Measurements from ENCODE around the gene TNS4. TPM values are rescaled to one million over a fixed set of nuclear protein-coding genes. Genes with fewer than 3 reads are reported as not detected.

TNS4 gene
- total and polyA plus RNA-seq, 9 of the 15 experiments (the other 6 are each of a cell fraction or from before 2014, with no cell fraction given): 0.04 to 0.73 (median 0.24) TPM; not detected in 1

- TF ChIP-seq, protein P1, sequence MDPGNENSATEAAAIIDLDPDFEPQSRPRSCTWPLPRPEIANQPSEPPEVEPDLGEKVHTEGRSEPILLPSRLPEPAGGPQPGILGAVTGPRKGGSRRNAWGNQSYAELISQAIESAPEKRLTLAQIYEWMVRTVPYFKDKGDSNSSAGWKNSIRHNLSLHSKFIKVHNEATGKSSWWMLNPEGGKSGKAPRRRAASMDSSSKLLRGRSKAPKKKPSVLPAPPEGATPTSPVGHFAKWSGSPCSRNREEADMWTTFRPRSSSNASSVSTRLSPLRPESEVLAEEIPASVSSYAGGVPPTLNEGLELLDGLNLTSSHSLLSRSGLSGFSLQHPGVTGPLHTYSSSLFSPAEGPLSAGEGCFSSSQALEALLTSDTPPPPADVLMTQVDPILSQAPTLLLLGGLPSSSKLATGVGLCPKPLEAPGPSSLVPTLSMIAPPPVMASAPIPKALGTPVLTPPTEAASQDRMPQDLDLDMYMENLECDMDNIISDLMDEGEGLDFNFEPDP (CRISPR knock-in tag; IDR thresholded peaks at IDR 0.05): no peak
- no peak for TF ChIP-seq HMBOX1 (IDR thresholded peaks at IDR 0.05)
- TF ChIP-seq ATF4 (CRISPR knock-in tag; IDR thresholded peaks at IDR 0.05): peak; percentile 81
- no peak for TF ChIP-seq GABPB2 (CRISPR knock-in tag; conservative IDR thresholded peaks at IDR 0.05)
- TF ChIP-seq CXXC5 (CRISPR knock-in tag; IDR thresholded peaks at IDR 0.05): peak; percentile 40; the same call in 1 of the 2 replicates
- TF ChIP-seq ZNF395 (CRISPR knock-in tag; IDR thresholded peaks at IDR 0.05): no peak
- TF ChIP-seq MLLT1 (IDR thresholded peaks at IDR 0.05): no peak
- TF ChIP-seq E2F3 (CRISPR knock-in tag; IDR thresholded peaks at IDR 0.05): no peak
- no peak for TF ChIP-seq HOXB6 (CRISPR knock-in tag; IDR thresholded peaks at IDR 0.05; ENCODE audit: borderline replicate concordance)
- TF ChIP-seq TRIM24 (IDR thresholded peaks at IDR 0.05): no peak
- TF ChIP-seq CEBPB (tag; IDR thresholded peaks at IDR 0.05): peak; percentile 76
- 0 out of 2 replicates have a peak, but pooled peaks have one; percentile 36 for TF ChIP-seq JUND (IDR thresholded peaks at IDR 0.05; ENCODE audit: borderline replicate concordance, low read depth, low read length)
- TF ChIP-seq JUND (tag; IDR thresholded peaks at IDR 0.05; ENCODE audit: borderline replicate concordance, low read depth, low read length): no peak
- TF ChIP-seq SOX6 (IDR thresholded peaks at IDR 0.05): no peak
- no peak for TF ChIP-seq ZNF511 (CRISPR knock-in tag; IDR thresholded peaks at IDR 0.05)
- no peak for TF ChIP-seq MYC (IDR thresholded peaks at IDR 0.05; ENCODE audit: low read depth, low read length)
- no peak for TF ChIP-seq MYC (CRISPR knock-in tag; IDR thresholded peaks at IDR 0.05; ENCODE audit: borderline replicate concordance, low read depth)
- TF ChIP-seq ZNF23 (CRISPR knock-in tag; IDR thresholded peaks at IDR 0.05): no peak
- TF ChIP-seq, protein P2, sequence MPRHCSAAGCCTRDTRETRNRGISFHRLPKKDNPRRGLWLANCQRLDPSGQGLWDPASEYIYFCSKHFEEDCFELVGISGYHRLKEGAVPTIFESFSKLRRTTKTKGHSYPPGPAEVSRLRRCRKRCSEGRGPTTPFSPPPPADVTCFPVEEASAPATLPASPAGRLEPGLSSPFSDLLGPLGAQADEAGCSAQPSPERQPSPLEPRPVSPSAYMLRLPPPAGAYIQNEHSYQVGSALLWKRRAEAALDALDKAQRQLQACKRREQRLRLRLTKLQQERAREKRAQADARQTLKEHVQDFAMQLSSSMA (CRISPR knock-in tag; IDR thresholded peaks at IDR 0.05): no peak
- no peak for TF ChIP-seq FOXJ2 (tag; IDR thresholded peaks at IDR 0.05)
These were observed 47.7 kb upstream of the TNS4 start (continued) for GRCh38 chr17:40548982-40549685.

Measured in K562 (cell line).